ENCODE data around the gene MADD.

- TF ChIP-seq CTCF (IDR thresholded peaks at IDR 0.05) (no peak), POLR2A (IDR thresholded peaks at IDR 0.05) (no peak), POLR2AphosphoS5 (IDR thresholded peaks at IDR 0.05) (no peak)
Observed at GRCh38 chr11:47347137-47347536, 77.2 kb downstream of the MADD start.
